ENCODE data around the gene MEMO1. TPM values are rescaled to one million over a fixed set of nuclear protein-coding genes. Genes with fewer than 3 reads are reported as not detected.

Gene MEMO1
- total and polyA plus RNA-seq, 11 donors = 20.1 to 94.8 (median 53.0) TPM

DNA sequence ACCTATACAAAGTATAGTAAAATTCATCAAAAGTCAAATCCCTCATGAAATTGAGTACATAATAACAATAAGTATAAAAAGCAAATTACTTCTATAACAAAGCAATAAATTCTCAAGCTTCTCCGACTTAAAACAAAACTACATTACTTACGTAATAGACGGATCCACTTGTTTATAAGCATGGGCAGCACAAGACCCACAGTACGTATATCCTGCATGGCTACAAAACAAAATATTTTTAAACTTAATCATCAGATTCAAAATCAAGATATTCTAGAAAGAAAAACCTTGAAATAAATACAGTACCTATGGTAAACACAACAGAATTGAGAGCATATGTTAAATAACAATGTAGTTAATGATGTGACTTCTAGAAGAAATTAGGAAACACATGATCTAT, 78.9 kb downstream of the MEMO1 start:
- H3K9me3 ChIP-seq = no peaks in the 10 kb centered on the region
- H3K4me3 ChIP-seq = no peak overlapping the region
- no peak overlapping the region for H3K27ac ChIP-seq
- no peak for TF ChIP-seq POLR2A (IDR thresholded peaks at IDR 0.05)
- TF ChIP-seq, protein P1, sequence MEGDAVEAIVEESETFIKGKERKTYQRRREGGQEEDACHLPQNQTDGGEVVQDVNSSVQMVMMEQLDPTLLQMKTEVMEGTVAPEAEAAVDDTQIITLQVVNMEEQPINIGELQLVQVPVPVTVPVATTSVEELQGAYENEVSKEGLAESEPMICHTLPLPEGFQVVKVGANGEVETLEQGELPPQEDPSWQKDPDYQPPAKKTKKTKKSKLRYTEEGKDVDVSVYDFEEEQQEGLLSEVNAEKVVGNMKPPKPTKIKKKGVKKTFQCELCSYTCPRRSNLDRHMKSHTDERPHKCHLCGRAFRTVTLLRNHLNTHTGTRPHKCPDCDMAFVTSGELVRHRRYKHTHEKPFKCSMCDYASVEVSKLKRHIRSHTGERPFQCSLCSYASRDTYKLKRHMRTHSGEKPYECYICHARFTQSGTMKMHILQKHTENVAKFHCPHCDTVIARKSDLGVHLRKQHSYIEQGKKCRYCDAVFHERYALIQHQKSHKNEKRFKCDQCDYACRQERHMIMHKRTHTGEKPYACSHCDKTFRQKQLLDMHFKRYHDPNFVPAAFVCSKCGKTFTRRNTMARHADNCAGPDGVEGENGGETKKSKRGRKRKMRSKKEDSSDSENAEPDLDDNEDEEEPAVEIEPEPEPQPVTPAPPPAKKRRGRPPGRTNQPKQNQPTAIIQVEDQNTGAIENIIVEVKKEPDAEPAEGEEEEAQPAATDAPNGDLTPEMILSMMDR (IDR thresholded peaks at IDR 0.05) = no peak
- WGBS, 4 donors = 95 to 98% (median 96%) methylated on average over 4 of the region's 4 CpGs
- intact Hi-C loops (cut with DNase I) = no loop called here
- H3K36me3 ChIP-seq = peaks cover 0 to 11% (median 2%) of the 10 kb centered on the region in 9 donors
- H3K27me3 ChIP-seq = no peaks in the 10 kb centered on the region
- ATAC-seq (no peak), DNase-seq (no peak)
- H3K4me1 ChIP-seq = peaks cover 0 to 7% (median 0%) of the 10 kb centered on the region in 12 donors

DNA sequence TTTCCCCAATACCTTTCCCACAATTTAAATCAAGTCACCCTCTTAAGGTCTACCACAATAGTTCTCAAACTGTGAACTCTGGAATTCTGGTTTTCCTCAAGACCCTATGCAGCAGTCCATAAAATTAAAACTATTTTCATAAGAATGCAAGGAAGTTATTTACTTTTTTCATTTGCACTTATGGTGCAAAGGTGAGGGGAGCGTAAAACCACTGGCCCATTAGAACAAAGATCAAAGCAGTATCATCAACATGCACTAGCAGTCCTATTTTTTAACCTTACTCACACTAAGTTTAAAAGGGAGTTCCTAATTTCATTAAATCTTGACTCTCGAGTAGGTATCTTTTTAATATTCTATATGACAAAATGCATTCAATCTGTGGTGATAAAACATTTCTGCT, 85.3 kb downstream of the MEMO1 start:
- TF ChIP-seq POLR2A (IDR thresholded peaks at IDR 0.05) = no peak
- TF ChIP-seq, protein P1 (IDR thresholded peaks at IDR 0.05) = no peak
- Histone ChIP-seq H3K9me3 (no peaks in the 10 kb centered on the region), H3K4me1 (peaks cover 0 to 7% (median 0%) of the 10 kb centered on the region in 12 donors), H3K27ac (no peak overlapping the region), H3K4me3 (no peak overlapping the region), H3K36me3 (peaks cover 0 to 24% (median 11%) of the 10 kb centered on the region in 9 donors), H3K27me3 (no peaks in the 10 kb centered on the region)
- intact Hi-C loops (cut with DNase I) = loop anchor here in 1 of 10 donors (5.0 kb wide), 1 partner anchor 82 kb away; no protein-coding TSS in a partner anchor
- ATAC-seq = no peak
- WGBS, 4 donors = 96 to 98% (median 98%) methylated on average over 2 of the region's 2 CpGs
- no peak for DNase-seq

DNA sequence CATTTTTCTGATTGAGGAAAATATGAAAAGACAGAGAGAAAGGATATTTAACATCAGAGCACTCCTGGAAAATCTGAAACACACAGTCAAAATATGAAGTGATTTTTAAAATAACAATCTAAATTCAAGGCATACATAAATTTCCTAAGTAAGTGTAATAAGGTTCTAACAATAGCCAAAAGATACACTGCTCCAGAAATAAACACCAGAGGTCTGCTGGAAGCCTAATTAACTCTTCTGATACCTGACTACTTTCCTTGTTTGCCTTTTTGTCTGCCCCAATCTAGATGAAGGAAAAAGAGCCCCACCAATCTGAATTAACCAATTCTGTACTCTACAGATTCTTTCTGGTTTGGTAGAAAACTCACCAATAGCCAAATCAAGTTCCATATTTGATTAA, 87.1 kb downstream of the MEMO1 start:
- Histone ChIP-seq H3K4me3 (peak overlapping the region in 2 of 12 donors; percentile 4 to 8), H3K27ac (peak overlapping the region in 8 of 12 donors; percentile 16 to 64 (median 42)), H3K9me3 (no peaks in the 10 kb centered on the region), H3K4me1 (peaks cover 0 to 7% (median 0%) of the 10 kb centered on the region in 12 donors), H3K27me3 (no peaks in the 10 kb centered on the region), H3K36me3 (peaks cover 0 to 27% (median 12%) of the 10 kb centered on the region in 9 donors)
- TF ChIP-seq, protein P1 (IDR thresholded peaks at IDR 0.05) = no peak
- no peak for TF ChIP-seq POLR2A (IDR thresholded peaks at IDR 0.05)
- DNase-seq (no peak), ATAC-seq (peak in 2 of 4 donors; percentile 57 to 69)
- intact Hi-C loops (cut with DNase I) = no loop called here

DNA sequence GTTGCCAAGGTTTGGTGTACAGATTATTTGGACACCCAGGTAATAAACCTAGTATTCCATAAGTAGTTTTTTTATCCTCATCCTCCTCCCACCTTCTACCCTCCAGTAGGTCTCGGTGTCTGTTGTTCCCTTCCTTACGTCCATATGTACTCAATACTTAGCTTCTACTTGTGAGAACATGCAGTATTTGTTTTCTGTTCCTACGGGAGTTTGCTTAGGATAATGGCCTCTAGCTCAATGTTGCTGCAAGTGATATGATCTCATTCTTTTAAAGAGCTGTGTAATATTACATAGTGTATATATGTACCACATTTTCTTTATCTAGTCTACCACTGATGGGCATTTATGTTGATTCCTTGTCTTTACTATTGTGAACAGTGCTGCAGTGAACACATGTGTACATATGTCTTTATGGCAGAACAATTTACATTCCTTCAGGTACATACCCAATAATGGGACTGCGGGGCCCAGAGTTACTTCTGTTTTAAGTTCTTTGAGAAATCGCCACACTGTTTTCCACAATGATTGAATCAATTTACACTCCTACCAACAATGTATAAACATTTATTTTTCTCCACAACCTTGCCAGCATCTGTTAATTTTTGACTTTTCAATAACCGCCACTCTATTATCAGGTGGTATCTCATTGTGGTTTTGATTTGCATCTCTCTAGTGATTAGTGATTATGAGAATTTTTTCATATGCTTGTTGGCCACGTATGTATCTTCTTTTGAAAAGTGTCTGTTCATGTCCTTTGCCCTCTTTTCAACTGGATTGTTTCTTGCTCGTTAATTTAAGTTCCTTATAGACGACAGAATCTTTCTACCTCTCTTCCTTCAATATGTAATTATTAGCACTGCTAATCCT, 88.0 kb downstream of the MEMO1 start:
- intact Hi-C loops (cut with DNase I) = no loop called here
- no peaks in the 10 kb centered on the region for H3K27me3 ChIP-seq
- no peaks in the 10 kb centered on the region for H3K9me3 ChIP-seq
- no peak for TF ChIP-seq POLR2A (IDR thresholded peaks at IDR 0.05)
- TF ChIP-seq, protein P1 (IDR thresholded peaks at IDR 0.05) = no peak
- peaks cover 0 to 7% (median 0%) of the 10 kb centered on the region in 12 donors for H3K4me1 ChIP-seq
- no peak overlapping the region for H3K4me3 ChIP-seq
- DNase-seq (no peak), ATAC-seq (no peak)
- H3K27ac ChIP-seq = peak overlapping the region in 7 of 12 donors; percentile 32 to 64 (median 46)
- WGBS, 4 donors = 69 to 78% (median 75%) methylated on average over 9 of the region's 9 CpGs
- H3K36me3 ChIP-seq = peaks cover 0 to 34% (median 14%) of the 10 kb centered on the region in 9 donors
